WTC11 (cell line): ENCODE data around the gene TEX261.

Experiments
- GTF2I ChIP-seq: fragments of 250-450 bp; sonication (Bioruptor Pico); conservative IDR thresholded peaks from 2 replicates; pipeline ENCODE4 v1.4.0; 2021; ENCODE audit warnings: mild to moderate bottlenecking
- KAT7 ChIP-seq: sonication (generic); formaldehyde crosslinking; IDR thresholded peaks from 2 replicates; pipeline ENCODE4 v1.8.1; 2023; ENCODE audit warnings: missing genetic modification reagents, mild to moderate bottlenecking, borderline replicate concordance
- NFE2L1 ChIP-seq: sonication (generic); formaldehyde crosslinking; IDR thresholded peaks from 2 replicates; pipeline ENCODE4 v1.8.1; 2023; ENCODE audit warnings: missing genetic modification reagents
- NFYB ChIP-seq: sonication (generic); formaldehyde crosslinking; conservative IDR thresholded peaks from 2 replicates; pipeline ENCODE4 v1.8.0; 2022; ENCODE audit warnings: low read depth, missing genetic modification reagents
- TF ChIP-seq, protein P1 (sequence below): sonication (generic); formaldehyde crosslinking; IDR thresholded peaks from 2 replicates; pipeline ENCODE4 v1.8.1; 2023; ENCODE audit warnings: mild to moderate bottlenecking, missing genetic modification reagents
- TF ChIP-seq, protein P2 (sequence below): fragments of 200-600 bp; IDR thresholded peaks from 2 replicates; pipeline ENCODE4 v1.8.0; 2022; ENCODE audit warnings: antibody characterized with exemption
- TF ChIP-seq, protein P3 (sequence below): sonication (generic); formaldehyde crosslinking; IDR thresholded peaks from 2 replicates; pipeline ENCODE4 v1.8.0; 2023; ENCODE audit warnings: missing genetic modification reagents, mild to moderate bottlenecking, borderline replicate concordance

DNA sequence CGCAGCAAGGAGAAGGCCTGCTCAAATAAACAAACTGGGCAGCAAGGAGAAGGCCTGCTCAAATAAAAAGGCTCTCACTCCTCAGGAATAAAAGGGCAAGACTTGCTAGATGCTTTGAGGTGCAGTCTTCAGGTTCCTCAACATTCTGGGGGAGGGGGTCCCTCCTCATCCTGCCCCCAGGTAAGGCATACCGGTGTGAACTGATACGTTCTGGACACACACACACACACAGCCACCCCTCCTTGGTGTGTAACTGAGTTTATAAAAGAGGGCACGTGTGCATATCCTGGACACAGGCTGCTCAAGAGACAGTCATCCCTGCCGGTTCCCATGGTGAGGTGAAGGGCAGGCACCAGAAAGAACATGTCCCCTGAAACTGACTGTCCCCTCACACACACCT, 4.5 kb downstream of the TEX261 start:
- TF ChIP-seq KAT7 (CRISPR knock-in tag) (no peak), GTF2I (CRISPR knock-in tag) (no peak), NFE2L1 (CRISPR knock-in tag) (no peak), NFYB (CRISPR knock-in tag) (no peak)
- TF ChIP-seq, protein P1, sequence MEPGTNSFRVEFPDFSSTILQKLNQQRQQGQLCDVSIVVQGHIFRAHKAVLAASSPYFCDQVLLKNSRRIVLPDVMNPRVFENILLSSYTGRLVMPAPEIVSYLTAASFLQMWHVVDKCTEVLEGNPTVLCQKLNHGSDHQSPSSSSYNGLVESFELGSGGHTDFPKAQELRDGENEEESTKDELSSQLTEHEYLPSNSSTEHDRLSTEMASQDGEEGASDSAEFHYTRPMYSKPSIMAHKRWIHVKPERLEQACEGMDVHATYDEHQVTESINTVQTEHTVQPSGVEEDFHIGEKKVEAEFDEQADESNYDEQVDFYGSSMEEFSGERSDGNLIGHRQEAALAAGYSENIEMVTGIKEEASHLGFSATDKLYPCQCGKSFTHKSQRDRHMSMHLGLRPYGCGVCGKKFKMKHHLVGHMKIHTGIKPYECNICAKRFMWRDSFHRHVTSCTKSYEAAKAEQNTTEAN, result no peak
- TF ChIP-seq, protein P2, sequence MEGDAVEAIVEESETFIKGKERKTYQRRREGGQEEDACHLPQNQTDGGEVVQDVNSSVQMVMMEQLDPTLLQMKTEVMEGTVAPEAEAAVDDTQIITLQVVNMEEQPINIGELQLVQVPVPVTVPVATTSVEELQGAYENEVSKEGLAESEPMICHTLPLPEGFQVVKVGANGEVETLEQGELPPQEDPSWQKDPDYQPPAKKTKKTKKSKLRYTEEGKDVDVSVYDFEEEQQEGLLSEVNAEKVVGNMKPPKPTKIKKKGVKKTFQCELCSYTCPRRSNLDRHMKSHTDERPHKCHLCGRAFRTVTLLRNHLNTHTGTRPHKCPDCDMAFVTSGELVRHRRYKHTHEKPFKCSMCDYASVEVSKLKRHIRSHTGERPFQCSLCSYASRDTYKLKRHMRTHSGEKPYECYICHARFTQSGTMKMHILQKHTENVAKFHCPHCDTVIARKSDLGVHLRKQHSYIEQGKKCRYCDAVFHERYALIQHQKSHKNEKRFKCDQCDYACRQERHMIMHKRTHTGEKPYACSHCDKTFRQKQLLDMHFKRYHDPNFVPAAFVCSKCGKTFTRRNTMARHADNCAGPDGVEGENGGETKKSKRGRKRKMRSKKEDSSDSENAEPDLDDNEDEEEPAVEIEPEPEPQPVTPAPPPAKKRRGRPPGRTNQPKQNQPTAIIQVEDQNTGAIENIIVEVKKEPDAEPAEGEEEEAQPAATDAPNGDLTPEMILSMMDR, result no peak
- TF ChIP-seq, protein P3, sequence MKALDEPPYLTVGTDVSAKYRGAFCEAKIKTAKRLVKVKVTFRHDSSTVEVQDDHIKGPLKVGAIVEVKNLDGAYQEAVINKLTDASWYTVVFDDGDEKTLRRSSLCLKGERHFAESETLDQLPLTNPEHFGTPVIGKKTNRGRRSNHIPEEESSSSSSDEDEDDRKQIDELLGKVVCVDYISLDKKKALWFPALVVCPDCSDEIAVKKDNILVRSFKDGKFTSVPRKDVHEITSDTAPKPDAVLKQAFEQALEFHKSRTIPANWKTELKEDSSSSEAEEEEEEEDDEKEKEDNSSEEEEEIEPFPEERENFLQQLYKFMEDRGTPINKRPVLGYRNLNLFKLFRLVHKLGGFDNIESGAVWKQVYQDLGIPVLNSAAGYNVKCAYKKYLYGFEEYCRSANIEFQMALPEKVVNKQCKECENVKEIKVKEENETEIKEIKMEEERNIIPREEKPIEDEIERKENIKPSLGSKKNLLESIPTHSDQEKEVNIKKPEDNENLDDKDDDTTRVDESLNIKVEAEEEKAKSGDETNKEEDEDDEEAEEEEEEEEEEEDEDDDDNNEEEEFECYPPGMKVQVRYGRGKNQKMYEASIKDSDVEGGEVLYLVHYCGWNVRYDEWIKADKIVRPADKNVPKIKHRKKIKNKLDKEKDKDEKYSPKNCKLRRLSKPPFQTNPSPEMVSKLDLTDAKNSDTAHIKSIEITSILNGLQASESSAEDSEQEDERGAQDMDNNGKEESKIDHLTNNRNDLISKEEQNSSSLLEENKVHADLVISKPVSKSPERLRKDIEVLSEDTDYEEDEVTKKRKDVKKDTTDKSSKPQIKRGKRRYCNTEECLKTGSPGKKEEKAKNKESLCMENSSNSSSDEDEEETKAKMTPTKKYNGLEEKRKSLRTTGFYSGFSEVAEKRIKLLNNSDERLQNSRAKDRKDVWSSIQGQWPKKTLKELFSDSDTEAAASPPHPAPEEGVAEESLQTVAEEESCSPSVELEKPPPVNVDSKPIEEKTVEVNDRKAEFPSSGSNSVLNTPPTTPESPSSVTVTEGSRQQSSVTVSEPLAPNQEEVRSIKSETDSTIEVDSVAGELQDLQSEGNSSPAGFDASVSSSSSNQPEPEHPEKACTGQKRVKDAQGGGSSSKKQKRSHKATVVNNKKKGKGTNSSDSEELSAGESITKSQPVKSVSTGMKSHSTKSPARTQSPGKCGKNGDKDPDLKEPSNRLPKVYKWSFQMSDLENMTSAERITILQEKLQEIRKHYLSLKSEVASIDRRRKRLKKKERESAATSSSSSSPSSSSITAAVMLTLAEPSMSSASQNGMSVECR (CRISPR knock-in tag), result no peak
